ENCODE data around the gene CFDP1. TPM values are rescaled to one million over a fixed set of nuclear protein-coding genes. Genes with fewer than 3 reads are reported as not detected.

CFDP1 gene
- 10 to 100 TPM; 42.4 to 49.5 (median 44.0) TPM for total RNA-seq

DNA sequence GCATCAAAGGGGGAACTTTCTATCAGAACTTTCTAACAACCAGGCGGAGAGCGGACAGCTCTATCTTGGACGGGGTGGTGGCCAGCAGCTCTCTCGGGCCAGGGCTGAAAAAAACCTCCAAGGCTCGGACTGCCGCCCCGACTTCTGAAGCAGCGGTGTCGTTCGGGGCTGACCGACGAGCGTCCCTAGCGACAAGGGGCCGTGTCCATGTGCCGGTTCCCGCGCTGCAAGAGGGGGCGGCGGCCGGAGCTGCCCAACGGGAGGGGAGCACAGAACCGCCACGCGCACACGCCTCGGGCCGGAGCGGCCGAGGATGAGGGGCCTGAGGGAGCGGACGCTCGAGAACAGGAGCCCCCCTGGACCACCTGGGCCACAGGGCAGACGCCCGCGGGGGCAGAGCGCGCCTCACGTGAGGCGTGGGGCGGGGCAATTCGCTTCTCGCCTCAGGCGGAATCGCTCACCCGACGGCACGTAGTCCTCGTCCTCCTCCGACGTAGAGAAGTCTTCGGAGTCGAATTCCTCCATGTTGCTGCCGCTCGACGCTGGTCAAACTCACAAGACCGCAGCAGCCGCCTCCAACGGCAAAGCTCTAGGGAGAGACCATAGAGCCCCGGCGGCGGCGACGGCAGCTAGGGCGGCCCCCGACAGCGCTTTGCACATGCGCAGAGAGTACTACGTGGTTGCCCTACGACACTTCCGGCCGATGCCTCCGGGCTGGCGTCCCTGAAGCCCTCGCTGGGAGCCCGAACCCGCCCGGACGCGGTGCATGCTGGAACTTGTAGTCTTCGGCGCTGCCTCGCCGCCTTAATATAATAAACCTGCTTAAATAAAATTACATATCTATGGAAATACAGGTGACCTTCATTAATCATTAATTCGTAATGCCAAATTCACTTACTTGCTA, at the start of gene CFDP1:
Gene CFDP1, minus strand, starts transcription at position 676 of the 904 bp plus-strand sequence. Its CDS starts 151 bp downstream, at position 525.
- under 1% methylated on average over 53 of the region's 85 CpGs for WGBS
- Histone ChIP-seq H3K36me3 (no peaks in the 10 kb centered on the region), H3K27ac (replicated peaks in 1 of 4) (peak within 1 kb of the TSS; percentile 93 to 94 (median 94)), H3K27me3 (no peaks in the 10 kb centered on the region), H3K4me3 (peak within 1 kb of the TSS; percentile 70 to 97 (median 76)), H3K9me3 (no peaks in the 10 kb centered on the region), H3K4me1 (peaks cover 15 to 39% (median 24%) of the 10 kb centered on the region in 4 donors)
- peak; percentile 98 for DNase-seq (ENCODE audit: extremely low spot score)
- peak; percentile 63 for TF ChIP-seq POLR2A (IDR thresholded peaks at IDR 0.05; ENCODE audit: low read depth)
- TF ChIP-seq POLR2AphosphoS5 (IDR thresholded peaks at IDR 0.05) = peak; percentile 83 to 95
- no peak for TF ChIP-seq EP300 (IDR thresholded peaks at IDR 0.05)
- TF ChIP-seq, protein P1, sequence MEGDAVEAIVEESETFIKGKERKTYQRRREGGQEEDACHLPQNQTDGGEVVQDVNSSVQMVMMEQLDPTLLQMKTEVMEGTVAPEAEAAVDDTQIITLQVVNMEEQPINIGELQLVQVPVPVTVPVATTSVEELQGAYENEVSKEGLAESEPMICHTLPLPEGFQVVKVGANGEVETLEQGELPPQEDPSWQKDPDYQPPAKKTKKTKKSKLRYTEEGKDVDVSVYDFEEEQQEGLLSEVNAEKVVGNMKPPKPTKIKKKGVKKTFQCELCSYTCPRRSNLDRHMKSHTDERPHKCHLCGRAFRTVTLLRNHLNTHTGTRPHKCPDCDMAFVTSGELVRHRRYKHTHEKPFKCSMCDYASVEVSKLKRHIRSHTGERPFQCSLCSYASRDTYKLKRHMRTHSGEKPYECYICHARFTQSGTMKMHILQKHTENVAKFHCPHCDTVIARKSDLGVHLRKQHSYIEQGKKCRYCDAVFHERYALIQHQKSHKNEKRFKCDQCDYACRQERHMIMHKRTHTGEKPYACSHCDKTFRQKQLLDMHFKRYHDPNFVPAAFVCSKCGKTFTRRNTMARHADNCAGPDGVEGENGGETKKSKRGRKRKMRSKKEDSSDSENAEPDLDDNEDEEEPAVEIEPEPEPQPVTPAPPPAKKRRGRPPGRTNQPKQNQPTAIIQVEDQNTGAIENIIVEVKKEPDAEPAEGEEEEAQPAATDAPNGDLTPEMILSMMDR (IDR thresholded peaks at IDR 0.05) = peak in 1 of 3 experiments; percentile 20
- intact Hi-C loops (cut with DNase I) = no loop called here

DNA sequence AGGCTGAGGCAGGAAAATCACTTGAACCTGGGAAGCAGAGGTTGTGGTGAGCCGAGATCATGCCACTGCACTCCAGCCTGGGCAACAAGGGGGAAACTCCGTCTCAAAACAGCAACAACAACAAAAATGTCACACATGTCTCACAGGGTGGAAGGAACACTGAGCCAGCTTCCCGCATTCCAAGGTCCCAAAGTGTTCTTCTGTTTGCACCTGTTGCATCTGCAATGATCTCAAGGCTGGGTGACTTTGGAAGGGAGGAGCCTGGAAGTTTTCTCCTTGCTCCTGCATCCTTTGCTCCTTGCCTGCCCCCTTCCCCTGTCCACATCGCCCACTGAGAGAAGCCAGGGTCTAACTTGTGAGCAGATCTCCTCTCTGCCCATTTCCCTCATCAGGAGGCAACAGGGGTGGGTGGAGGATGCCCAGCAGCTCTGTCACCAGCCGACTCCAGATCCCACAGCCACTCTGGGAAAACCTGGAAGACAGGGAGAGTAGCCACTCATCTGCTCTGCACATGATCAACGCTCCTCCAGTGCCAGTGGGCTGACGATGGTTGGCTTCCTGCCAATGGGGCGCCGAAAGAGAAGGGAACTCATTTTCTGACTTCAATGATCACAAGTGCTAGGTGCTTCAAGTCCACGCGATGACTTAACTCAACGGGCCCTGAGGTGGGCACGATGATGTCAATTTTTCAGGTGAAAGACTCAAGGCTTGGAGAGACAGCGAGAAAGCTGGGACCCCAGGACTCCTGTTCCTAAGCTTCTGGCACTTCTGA, 49.3 kb upstream of the CFDP1 start:
- WGBS = 63% methylated on average over 4 of the region's 14 CpGs
- Histone ChIP-seq H3K27me3 (no peaks in the 10 kb centered on the region), H3K4me1 (no peaks in the 10 kb centered on the region), H3K36me3 (no peaks in the 10 kb centered on the region), H3K27ac (replicated peaks in 1 of 4) (no peak overlapping the region), H3K4me3 (no peak overlapping the region), H3K9me3 (no peaks in the 10 kb centered on the region)
- no peak for DNase-seq (ENCODE audit: extremely low spot score)
- intact Hi-C loops (cut with DNase I) = no loop called here
- TF ChIP-seq POLR2A (IDR thresholded peaks at IDR 0.05; ENCODE audit: low read depth) = no peak
- TF ChIP-seq, protein P1 (IDR thresholded peaks at IDR 0.05) = no peak

DNA sequence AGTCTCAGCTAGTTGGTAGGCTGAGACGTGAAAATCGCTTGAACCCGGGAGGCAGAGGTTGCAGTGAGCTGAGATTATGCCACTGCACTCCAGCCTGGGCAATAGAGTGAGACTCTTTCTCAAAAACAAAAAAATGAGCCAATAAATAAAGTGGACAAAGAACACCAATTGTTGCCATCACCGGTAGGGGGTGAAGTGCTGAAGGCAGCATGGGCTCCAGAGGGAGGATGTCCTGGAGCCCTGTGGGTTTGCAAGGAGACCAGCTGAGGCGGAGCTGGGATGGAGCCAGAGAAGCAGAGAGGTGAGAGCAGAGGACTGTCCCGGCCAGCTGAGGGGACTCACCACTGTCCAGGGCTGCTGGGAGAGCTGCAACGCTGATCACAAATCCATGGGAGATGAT, 48.2 kb upstream of the CFDP1 start:
- Histone ChIP-seq H3K4me3 (no peak overlapping the region), H3K36me3 (no peaks in the 10 kb centered on the region), H3K27ac (replicated peaks in 1 of 4) (no peak overlapping the region), H3K9me3 (no peaks in the 10 kb centered on the region), H3K4me1 (no peaks in the 10 kb centered on the region), H3K27me3 (no peaks in the 10 kb centered on the region)
- WGBS = 74% methylated on average over 7 of the region's 7 CpGs
- DNase-seq (ENCODE audit: extremely low spot score) = no peak
- no peak for TF ChIP-seq EP300 (IDR thresholded peaks at IDR 0.05)
- TF ChIP-seq, protein P1 (IDR thresholded peaks at IDR 0.05) = no peak
- no peak for TF ChIP-seq POLR2A (IDR thresholded peaks at IDR 0.05; ENCODE audit: low read depth)
- no peak for TF ChIP-seq POLR2AphosphoS5 (IDR thresholded peaks at IDR 0.05)
- intact Hi-C loops (cut with DNase I) = no loop called here

DNA sequence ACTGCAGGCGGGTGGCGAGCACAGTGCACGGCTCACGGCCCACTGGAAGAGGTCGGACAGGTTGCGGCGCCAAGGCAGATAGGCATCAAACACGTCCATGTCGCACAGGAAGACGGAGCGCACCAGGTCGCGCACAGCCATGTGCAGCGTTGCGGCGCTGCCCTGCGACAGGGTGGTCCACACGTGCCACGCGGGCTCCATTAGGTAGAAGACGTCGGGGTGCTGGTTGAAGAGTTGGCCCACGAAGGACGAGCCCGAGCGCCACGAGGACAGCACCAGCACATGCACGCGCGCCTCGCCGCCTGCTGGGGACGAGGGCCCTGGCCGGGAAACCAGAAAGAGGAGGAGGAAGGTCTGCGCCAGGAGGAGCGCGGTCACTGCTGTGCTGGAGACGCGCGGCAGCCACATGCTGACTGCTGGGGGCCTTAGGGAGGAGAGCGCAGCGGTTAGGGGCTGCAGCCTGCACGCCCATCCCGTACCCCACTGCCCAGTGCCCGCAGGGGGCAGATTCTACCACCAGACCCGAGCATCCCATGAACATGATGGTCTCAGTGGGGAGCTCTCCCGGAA, 46.2 kb upstream of the CFDP1 start:
- H3K27ac ChIP-seq (replicated peaks in 1 of 4) = no peak overlapping the region
- H3K4me3 ChIP-seq = no peak overlapping the region
- H3K9me3 ChIP-seq = no peaks in the 10 kb centered on the region
- TF ChIP-seq POLR2A (IDR thresholded peaks at IDR 0.05; ENCODE audit: low read depth) (no peak), EP300 (IDR thresholded peaks at IDR 0.05) (no peak), POLR2AphosphoS5 (IDR thresholded peaks at IDR 0.05) (no peak)
- TF ChIP-seq, protein P1 (IDR thresholded peaks at IDR 0.05) = no peak
- no peaks in the 10 kb centered on the region for H3K36me3 ChIP-seq
- no peak for DNase-seq (ENCODE audit: extremely low spot score)
- intact Hi-C loops (cut with DNase I) = loop anchor here (10.0 kb wide), 2 partner anchors 115 to 145 kb away; partner anchors contain the start of gene ADAT1
- H3K4me1 ChIP-seq = no peaks in the 10 kb centered on the region
- no peaks in the 10 kb centered on the region for H3K27me3 ChIP-seq
- 97% methylated on average over 34 of the region's 47 CpGs for WGBS
